ENCODE measurements around the gene GTF2A2. TPM values are rescaled to one million over a fixed set of nuclear protein-coding genes. Genes with fewer than 3 reads are reported as not detected.

GTF2A2 gene
- total RNA-seq, 1 donor from 2014 or later, result 152 TPM

DNA sequence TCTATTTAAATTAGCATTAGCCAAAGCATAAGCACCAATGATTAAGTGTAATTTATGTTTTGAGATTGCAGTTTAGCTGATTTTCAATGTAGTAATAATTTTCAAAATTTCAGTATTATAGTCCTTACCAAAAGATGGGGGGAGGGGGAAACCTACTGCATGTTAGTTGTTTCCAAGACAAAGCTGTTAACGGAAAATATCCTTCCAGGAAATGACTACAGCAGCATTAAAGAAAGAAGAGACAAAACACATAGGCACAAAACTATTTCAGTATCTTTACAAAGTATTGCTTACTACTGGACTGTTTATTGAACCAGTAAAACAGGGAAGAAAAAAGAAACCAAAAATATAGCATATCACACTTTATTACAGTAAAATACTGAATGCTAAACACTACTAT is 21.3 kb upstream of the GTF2A2 start:
- H4K20me1 ChIP-seq (ENCODE audit: insufficient read depth, low read length), result peaks cover 38% of the 10 kb centered on the region
- no peaks in the 10 kb centered on the region for H3K9me3 Mint-ChIP-seq (ENCODE audit: unreplicated experiment)
- TF ChIP-seq, protein P1, sequence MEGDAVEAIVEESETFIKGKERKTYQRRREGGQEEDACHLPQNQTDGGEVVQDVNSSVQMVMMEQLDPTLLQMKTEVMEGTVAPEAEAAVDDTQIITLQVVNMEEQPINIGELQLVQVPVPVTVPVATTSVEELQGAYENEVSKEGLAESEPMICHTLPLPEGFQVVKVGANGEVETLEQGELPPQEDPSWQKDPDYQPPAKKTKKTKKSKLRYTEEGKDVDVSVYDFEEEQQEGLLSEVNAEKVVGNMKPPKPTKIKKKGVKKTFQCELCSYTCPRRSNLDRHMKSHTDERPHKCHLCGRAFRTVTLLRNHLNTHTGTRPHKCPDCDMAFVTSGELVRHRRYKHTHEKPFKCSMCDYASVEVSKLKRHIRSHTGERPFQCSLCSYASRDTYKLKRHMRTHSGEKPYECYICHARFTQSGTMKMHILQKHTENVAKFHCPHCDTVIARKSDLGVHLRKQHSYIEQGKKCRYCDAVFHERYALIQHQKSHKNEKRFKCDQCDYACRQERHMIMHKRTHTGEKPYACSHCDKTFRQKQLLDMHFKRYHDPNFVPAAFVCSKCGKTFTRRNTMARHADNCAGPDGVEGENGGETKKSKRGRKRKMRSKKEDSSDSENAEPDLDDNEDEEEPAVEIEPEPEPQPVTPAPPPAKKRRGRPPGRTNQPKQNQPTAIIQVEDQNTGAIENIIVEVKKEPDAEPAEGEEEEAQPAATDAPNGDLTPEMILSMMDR (IDR thresholded peaks at IDR 0.05; ENCODE audit: insufficient read depth, low read depth, low read length), result no peak
- no peak for TF ChIP-seq EZH2 (IDR thresholded peaks at IDR 0.05; ENCODE audit: insufficient read depth, low read length)
- no peak overlapping the region for H3K9ac ChIP-seq (ENCODE audit: low read length)
- H3K27ac ChIP-seq (ENCODE audit: low read depth, low read length), result no peak overlapping the region
- no peak overlapping the region for H3K4me2 ChIP-seq (ENCODE audit: low read length)
- H3K4me3 Mint-ChIP-seq (ENCODE audit: unreplicated experiment), result no peak overlapping the region
- H3K4me1 Mint-ChIP-seq (ENCODE audit: low read depth, unreplicated experiment), result peaks cover 5% of the 10 kb centered on the region
- no peaks in the 10 kb centered on the region for H3K27me3 ChIP-seq (ENCODE audit: insufficient read depth, low read length)
- H3K9me3 ChIP-seq (ENCODE audit: insufficient read depth, low read depth, low read length), result no peaks in the 10 kb centered on the region
- H3K27ac Mint-ChIP-seq (ENCODE audit: unreplicated experiment), result no peak overlapping the region
- H3K36me3 Mint-ChIP-seq (ENCODE audit: low read depth, unreplicated experiment), result peaks cover 11% of the 10 kb centered on the region
- H3K79me2 ChIP-seq (ENCODE audit: insufficient read depth, low read length), result peaks cover 46% of the 10 kb centered on the region
- no peak overlapping the region for H2AFZ ChIP-seq (ENCODE audit: low read depth, low read length)
- FAIRE-seq (no peak), DNase-seq (ENCODE audit: low read depth) (no peak)
- no peak overlapping the region for H3K4me3 ChIP-seq (ENCODE audit: insufficient read depth, low read depth, low read length)
- H3K27me3 Mint-ChIP-seq (ENCODE audit: low read depth, unreplicated experiment), result no peaks in the 10 kb centered on the region
- H3K4me1 ChIP-seq (ENCODE audit: insufficient read depth, low read length), result no peaks in the 10 kb centered on the region
- peaks cover 45% of the 10 kb centered on the region for H3K36me3 ChIP-seq (ENCODE audit: insufficient read depth, low read length)

DNA sequence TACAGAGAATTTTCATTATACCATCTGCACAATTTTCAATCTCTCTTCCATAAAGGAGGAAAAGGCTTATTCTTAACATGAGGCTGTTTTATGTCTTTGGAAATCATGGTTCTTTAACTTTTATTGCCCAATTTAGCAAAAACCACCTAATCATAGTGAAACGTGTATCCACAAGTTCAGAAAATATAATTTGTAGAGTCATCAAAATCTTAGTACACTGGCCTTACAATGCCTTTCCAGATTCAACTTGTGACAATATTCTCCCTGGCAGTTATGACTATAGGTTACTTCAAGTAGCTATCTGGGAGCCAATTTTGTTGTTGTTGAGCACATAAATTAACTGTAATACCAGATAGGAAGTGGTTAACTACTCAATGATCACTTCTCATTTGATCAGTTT is 20.9 kb upstream of the GTF2A2 start:
- Histone ChIP-seq H3K27me3 (ENCODE audit: insufficient read depth, low read length) (no peaks in the 10 kb centered on the region), H3K36me3 (ENCODE audit: insufficient read depth, low read length) (peaks cover 48% of the 10 kb centered on the region), H3K4me1 (ENCODE audit: insufficient read depth, low read length) (no peaks in the 10 kb centered on the region), H3K9ac (ENCODE audit: low read length) (no peak overlapping the region), H3K79me2 (ENCODE audit: insufficient read depth, low read length) (peaks cover 41% of the 10 kb centered on the region), H4K20me1 (ENCODE audit: insufficient read depth, low read length) (peaks cover 33% of the 10 kb centered on the region), H2AFZ (ENCODE audit: low read depth, low read length) (no peak overlapping the region), H3K9me3 (ENCODE audit: insufficient read depth, low read depth, low read length) (no peaks in the 10 kb centered on the region), H3K4me3 (ENCODE audit: insufficient read depth, low read depth, low read length) (no peak overlapping the region), H3K4me2 (ENCODE audit: low read length) (no peak overlapping the region), H3K27ac (ENCODE audit: low read depth, low read length) (no peak overlapping the region)
- DNase-seq (ENCODE audit: low read depth) (no peak), FAIRE-seq (no peak)
- Mint-ChIP-seq H3K27me3 (ENCODE audit: low read depth, unreplicated experiment) (no peaks in the 10 kb centered on the region), H3K4me1 (ENCODE audit: low read depth, unreplicated experiment) (peaks cover 5% of the 10 kb centered on the region), H3K27ac (ENCODE audit: unreplicated experiment) (no peak overlapping the region), H3K9me3 (ENCODE audit: unreplicated experiment) (no peaks in the 10 kb centered on the region), H3K36me3 (ENCODE audit: low read depth, unreplicated experiment) (peaks cover 11% of the 10 kb centered on the region), H3K4me3 (ENCODE audit: unreplicated experiment) (no peak overlapping the region)
- TF ChIP-seq, protein P1 (IDR thresholded peaks at IDR 0.05; ENCODE audit: insufficient read depth, low read depth, low read length), result no peak
- no peak for TF ChIP-seq EZH2 (IDR thresholded peaks at IDR 0.05; ENCODE audit: insufficient read depth, low read length)

- H3K27me3 ChIP-seq (ENCODE audit: insufficient read depth, low read length), result no peaks in the 10 kb centered on the region
- no peak overlapping the region for H2AFZ ChIP-seq (ENCODE audit: low read depth, low read length)
- TF ChIP-seq EZH2 (IDR thresholded peaks at IDR 0.05; ENCODE audit: insufficient read depth, low read length), result no peak
- TF ChIP-seq, protein P1 (IDR thresholded peaks at IDR 0.05; ENCODE audit: insufficient read depth, low read depth, low read length), result no peak
- FAIRE-seq (no peak), DNase-seq (ENCODE audit: low read depth) (no peak)
- Mint-ChIP-seq H3K27me3 (ENCODE audit: low read depth, unreplicated experiment) (no peaks in the 10 kb centered on the region), H3K4me1 (ENCODE audit: low read depth, unreplicated experiment) (peaks cover 5% of the 10 kb centered on the region), H3K27ac (ENCODE audit: unreplicated experiment) (no peak overlapping the region), H3K4me3 (ENCODE audit: unreplicated experiment) (no peak overlapping the region), H3K36me3 (ENCODE audit: low read depth, unreplicated experiment) (peaks cover 6% of the 10 kb centered on the region), H3K9me3 (ENCODE audit: unreplicated experiment) (no peaks in the 10 kb centered on the region)
- H3K27ac ChIP-seq (ENCODE audit: low read depth, low read length), result no peak overlapping the region
- H3K4me2 ChIP-seq (ENCODE audit: low read length), result no peak overlapping the region
- H4K20me1 ChIP-seq (ENCODE audit: insufficient read depth, low read length), result peaks cover 22% of the 10 kb centered on the region
- H3K36me3 ChIP-seq (ENCODE audit: insufficient read depth, low read length), result peaks cover 62% of the 10 kb centered on the region
- no peaks in the 10 kb centered on the region for H3K4me1 ChIP-seq (ENCODE audit: insufficient read depth, low read length)
- H3K9ac ChIP-seq (ENCODE audit: low read length), result no peak overlapping the region
- H3K9me3 ChIP-seq (ENCODE audit: insufficient read depth, low read depth, low read length), result no peaks in the 10 kb centered on the region
- H3K4me3 ChIP-seq (ENCODE audit: insufficient read depth, low read depth, low read length), result no peak overlapping the region
- H3K79me2 ChIP-seq (ENCODE audit: insufficient read depth, low read length), result peaks cover 26% of the 10 kb centered on the region
These were observed 19.2 kb upstream of the GTF2A2 start for GRCh38 chr15:59676565-59676964.
